Measurements from ENCODE around the gene MT1H. TPM values are rescaled to one million over a fixed set of nuclear protein-coding genes. Genes with fewer than 3 reads are reported as not detected.

The MT1H gene
- polyA plus RNA-seq, 1 experiment: not detected

DNA sequence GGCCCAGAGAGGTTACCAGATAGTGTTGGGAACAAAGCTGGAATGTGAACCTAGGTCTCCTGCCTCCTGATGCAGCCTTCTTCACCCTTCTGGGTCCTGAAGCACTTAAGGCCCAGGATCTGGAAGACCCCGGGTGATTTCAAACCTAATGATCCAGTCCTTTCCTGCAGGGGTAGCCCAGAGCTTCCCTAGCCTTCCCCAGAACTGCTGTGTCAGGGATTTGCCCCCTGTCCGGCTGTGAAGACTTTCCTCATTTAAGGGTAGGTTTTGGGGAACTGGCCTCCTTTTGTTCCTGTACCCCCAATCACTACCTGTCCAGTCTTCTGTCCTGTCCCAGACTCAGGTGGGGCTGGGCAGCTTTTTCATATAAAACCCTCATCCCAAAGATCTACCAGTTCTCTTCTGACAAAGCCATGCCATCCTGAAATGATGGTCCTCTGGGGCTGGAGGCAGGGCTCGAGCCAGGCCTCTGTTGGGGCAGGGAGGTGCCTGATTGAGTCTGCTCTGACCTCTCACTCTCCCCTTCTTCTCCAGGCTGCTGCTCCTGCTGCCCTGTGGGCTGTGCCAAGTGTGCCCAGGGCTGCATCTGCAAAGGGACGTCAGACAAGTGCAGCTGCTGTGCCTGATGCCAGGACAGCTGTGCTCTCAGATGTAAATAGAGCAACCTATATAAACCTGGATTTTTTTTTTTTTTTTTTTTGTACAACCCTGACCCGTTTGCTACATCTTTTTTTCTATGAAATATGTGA, 14.0 kb downstream of the MT1H start:
- CTCF ChIA-PET: interaction anchor here (1.1 to 3.8 kb wide), 5 partner anchors 10 to 106 kb away, joined by 3 to 12 read pairs (median 5); no protein-coding TSS in a partner anchor
- no peak overlapping the region for H3K4me3 ChIP-seq (ENCODE audit: low read depth, low read length)
- TF ChIP-seq, protein P1, sequence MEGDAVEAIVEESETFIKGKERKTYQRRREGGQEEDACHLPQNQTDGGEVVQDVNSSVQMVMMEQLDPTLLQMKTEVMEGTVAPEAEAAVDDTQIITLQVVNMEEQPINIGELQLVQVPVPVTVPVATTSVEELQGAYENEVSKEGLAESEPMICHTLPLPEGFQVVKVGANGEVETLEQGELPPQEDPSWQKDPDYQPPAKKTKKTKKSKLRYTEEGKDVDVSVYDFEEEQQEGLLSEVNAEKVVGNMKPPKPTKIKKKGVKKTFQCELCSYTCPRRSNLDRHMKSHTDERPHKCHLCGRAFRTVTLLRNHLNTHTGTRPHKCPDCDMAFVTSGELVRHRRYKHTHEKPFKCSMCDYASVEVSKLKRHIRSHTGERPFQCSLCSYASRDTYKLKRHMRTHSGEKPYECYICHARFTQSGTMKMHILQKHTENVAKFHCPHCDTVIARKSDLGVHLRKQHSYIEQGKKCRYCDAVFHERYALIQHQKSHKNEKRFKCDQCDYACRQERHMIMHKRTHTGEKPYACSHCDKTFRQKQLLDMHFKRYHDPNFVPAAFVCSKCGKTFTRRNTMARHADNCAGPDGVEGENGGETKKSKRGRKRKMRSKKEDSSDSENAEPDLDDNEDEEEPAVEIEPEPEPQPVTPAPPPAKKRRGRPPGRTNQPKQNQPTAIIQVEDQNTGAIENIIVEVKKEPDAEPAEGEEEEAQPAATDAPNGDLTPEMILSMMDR (IDR thresholded peaks at IDR 0.05; ENCODE audit: insufficient read depth, low read depth, low read length): 0 out of 2 replicates have a peak, but pooled peaks have one; percentile 11
- POLR2A ChIA-PET: no interaction called here
- H3K27me3 ChIP-seq (ENCODE audit: control insufficient read depth, insufficient read depth, low read length): no peaks in the 10 kb centered on the region
- no peak for DNase-seq (ENCODE audit: low read depth)
- no peaks in the 10 kb centered on the region for H3K36me3 ChIP-seq (ENCODE audit: control insufficient read depth, insufficient read depth, low read length)

DNA sequence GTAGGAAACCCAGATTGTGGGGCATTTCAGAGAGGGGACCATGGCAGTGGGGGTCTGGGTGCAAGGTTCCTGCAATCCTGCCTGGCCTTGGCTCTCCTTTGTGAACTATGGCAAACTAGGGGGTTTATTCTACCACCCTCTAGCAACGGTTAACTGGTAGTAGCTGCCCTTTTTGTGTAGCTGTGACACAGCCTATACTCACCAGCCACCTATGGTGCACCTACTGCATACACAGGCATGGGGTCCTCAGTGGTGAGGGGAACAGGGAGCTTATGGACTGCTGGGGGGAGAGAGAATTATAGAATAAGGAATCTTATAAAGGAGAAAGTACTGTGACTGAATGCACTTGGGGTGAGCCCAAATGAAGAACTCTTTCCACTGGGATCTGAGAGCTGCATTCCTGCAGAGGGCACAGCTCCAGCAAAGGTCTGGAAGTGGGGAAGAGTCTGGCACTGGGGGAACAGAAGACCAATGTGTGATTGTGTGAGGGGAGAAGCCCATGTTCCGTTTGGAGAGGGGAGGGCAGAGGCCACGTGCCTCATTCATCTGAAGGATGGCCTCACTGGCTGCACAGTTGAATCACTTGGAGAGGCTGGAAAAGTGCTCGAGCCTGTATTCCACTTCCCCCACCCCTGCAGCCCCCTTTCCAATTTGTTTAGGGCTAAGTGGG, 14.8 kb downstream of the MT1H start:
- TF ChIP-seq, protein P1 (IDR thresholded peaks at IDR 0.05; ENCODE audit: insufficient read depth, low read depth, low read length): no peak
- POLR2A ChIA-PET: no interaction called here
- DNase-seq (ENCODE audit: low read depth): no peak
- no peak overlapping the region for H3K4me3 ChIP-seq (ENCODE audit: low read depth, low read length)
- H3K27me3 ChIP-seq (ENCODE audit: control insufficient read depth, insufficient read depth, low read length): no peaks in the 10 kb centered on the region
- CTCF ChIA-PET: interaction anchor here (1.3 to 3.8 kb wide), 5 partner anchors 11 to 84 kb away, joined by 3 to 12 read pairs (median 6); no protein-coding TSS in a partner anchor
- no peaks in the 10 kb centered on the region for H3K36me3 ChIP-seq (ENCODE audit: control insufficient read depth, insufficient read depth, low read length)

DNA sequence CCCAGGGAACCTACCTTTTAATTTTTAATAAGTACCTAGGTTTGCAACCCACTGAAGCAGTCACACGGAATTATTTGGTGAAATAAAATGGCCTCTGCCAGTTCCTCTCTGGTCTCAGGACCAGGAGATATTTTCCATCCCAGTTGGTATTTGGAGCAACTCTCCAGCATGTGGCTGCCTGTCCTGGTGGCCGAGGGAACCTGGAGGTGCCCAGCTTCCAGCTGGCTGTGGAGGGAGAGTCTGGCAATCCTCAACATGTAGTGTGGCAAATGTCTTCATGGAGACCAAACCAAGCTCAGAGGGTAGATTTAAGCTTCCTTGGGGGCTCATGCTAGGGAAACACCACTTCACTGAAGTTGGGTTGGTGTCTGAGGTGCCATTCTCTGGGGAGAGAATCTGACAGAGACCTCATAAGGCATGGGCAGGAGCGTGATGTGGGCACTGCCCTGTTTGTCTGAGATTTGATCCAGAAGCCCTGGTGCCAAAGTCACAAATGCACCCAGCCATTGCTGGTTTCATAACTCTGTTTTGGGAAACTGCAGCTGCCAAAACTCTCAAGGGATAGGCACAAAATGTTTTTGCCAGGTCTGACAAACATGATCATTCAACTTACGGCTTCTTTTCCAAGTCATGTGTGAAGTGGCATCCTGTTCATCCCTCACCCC, 15.4 kb downstream of the MT1H start:
- Histone ChIP-seq H3K4me3 (ENCODE audit: low read depth, low read length) (no peak overlapping the region), H3K36me3 (ENCODE audit: control insufficient read depth, insufficient read depth, low read length) (no peaks in the 10 kb centered on the region), H3K27me3 (ENCODE audit: control insufficient read depth, insufficient read depth, low read length) (no peaks in the 10 kb centered on the region)
- POLR2A ChIA-PET: no interaction called here
- DNase-seq (ENCODE audit: low read depth): no peak
- CTCF ChIA-PET: interaction anchor here (1.3 to 3.8 kb wide), 4 partner anchors 12 to 84 kb away, joined by 3 to 12 read pairs (median 5); no protein-coding TSS in a partner anchor
- TF ChIP-seq, protein P1 (IDR thresholded peaks at IDR 0.05; ENCODE audit: insufficient read depth, low read depth, low read length): no peak

DNA sequence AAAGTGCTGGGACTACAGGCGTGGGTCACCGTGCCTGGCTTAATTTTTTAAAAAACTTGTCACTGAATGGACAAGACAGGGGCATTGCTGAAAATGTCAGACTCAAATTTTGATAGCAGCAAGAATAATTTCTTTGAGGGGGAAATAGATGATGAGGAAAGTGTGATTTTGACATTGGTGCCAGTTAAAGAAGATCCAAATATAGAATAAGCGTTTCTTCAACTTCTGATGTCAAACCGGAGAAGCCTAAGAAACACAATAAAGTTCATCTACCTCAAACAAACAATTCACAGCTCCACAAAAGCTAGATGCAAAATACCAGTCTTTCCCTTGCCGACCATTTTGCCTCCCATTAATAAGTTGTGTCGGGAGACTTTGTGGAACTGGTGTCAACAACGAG, 17.1 kb downstream of the MT1H start:
- TF ChIP-seq, protein P1 (IDR thresholded peaks at IDR 0.05; ENCODE audit: insufficient read depth, low read depth, low read length): no peak
- ChIA-PET POLR2A (no interaction called here), CTCF (interaction anchor here (0.6 to 1.5 kb wide), 2 partner anchors 12 to 81 kb away, joined by 3 to 4 read pairs; no protein-coding TSS in a partner anchor)

DNA sequence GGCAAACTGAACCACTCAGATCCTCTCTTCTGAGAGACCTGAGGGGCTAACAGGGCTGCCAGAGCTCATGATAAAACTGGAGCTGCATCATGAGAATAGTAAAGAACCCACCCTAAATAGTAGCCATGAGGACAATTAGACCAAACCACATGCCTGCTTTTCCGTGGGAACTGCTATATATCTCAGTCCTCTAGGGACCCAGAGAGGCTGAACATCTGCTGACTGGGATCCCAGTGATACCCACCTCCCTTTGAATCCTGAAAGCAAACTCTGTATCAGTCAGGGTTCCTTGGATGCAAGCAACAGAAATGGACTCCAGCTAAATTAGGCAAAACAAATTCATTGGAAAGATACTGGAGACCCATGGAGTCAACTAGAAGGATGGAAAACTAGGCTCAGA, 19.1 kb downstream of the MT1H start:
- H3K4me3 ChIP-seq (ENCODE audit: low read depth, low read length): no peak overlapping the region
- ChIA-PET POLR2A (no interaction called here), CTCF (interaction anchor here (1.2 to 1.3 kb wide), 2 partner anchors 13 to 101 kb away, joined by 4 to 5 read pairs; no protein-coding TSS in a partner anchor)
- no peak for DNase-seq (ENCODE audit: low read depth)
- no peaks in the 10 kb centered on the region for H3K36me3 ChIP-seq (ENCODE audit: control insufficient read depth, insufficient read depth, low read length)
- H3K27me3 ChIP-seq (ENCODE audit: control insufficient read depth, insufficient read depth, low read length): no peaks in the 10 kb centered on the region
- TF ChIP-seq, protein P1 (IDR thresholded peaks at IDR 0.05; ENCODE audit: insufficient read depth, low read depth, low read length): no peak

More for the DNA sequence above, 17.1 kb downstream of the MT1H start:
- no peak for DNase-seq (ENCODE audit: low read depth)
- Histone ChIP-seq H3K36me3 (ENCODE audit: control insufficient read depth, insufficient read depth, low read length) (no peaks in the 10 kb centered on the region), H3K27me3 (ENCODE audit: control insufficient read depth, insufficient read depth, low read length) (no peaks in the 10 kb centered on the region), H3K4me3 (ENCODE audit: low read depth, low read length) (no peak overlapping the region)
